Stimulated activated CD4-positive, alpha-beta T cell treated with anti-CD3 and anti-CD28 coated beads, Interleukin-12 subunit alpha, Interleukin-12 subunit beta, amount 100 ng/mL, for 24 hours (primary cell): Measurements from ENCODE around the gene PFDN2.
"Not testable (repeated sequence)": the region's sequence is repeated elsewhere in the genome, so short reads cannot be mapped to it uniquely, and the experiment has no call there.

Experiments used
- DNase-seq, 2 experiments: peaks; one replicate each; pipeline ENCODE4 v3.0.0-alpha.2; 2020; ENCODE audit warnings: low read depth in 2 of 2

The PFDN2 gene

GRCh38 chr1:161138431-161138830 is 20.6 kb upstream of the PFDN2 start:
- no peak for DNase-seq

- DNase-seq: no peak
Observed at GRCh38 chr1:161137881-161138280, 20.0 kb upstream of the PFDN2 start.

- no peak for DNase-seq
Observed at GRCh38 chr1:161133220-161133740, 15.4 kb upstream of the PFDN2 start.

- DNase-seq: peak; percentile 79 to 84
Observed at GRCh38 chr1:161132410-161133219, 14.8 kb upstream of the PFDN2 start, which contains the start of gene DEDD. Gene DEDD, minus strand, starts transcription at chr1:161132667. Its CDS starts 8,205 bp downstream, at chr1:161124462.

GRCh38 chr1:161131523-161132409 is 13.9 kb upstream of the PFDN2 start:
- no peak for DNase-seq

GRCh38 chr1:161130266-161130665 is 12.4 kb upstream of the PFDN2 start:
- no peak for DNase-seq

GRCh38 chr1:161128591-161129420 is 11.0 kb upstream of the PFDN2 start:
- DNase-seq: no peak

- no peak for DNase-seq
Observed at GRCh38 chr1:161127649-161128048, 9.8 kb upstream of the PFDN2 start.

- no peak for DNase-seq
Observed at GRCh38 chr1:161122967-161123366, 5.1 kb upstream of the PFDN2 start.

- DNase-seq: no peak
Observed at GRCh38 chr1:161121834-161122233, 4.0 kb upstream of the PFDN2 start.

GRCh38 chr1:161121042-161121650 is 3.3 kb upstream of the PFDN2 start:
- DNase-seq: no peak

- DNase-seq: peak; percentile 51 to 59
Observed at GRCh38 chr1:161119092-161119903, 1.5 kb upstream of the PFDN2 start.

- DNase-seq: not testable (repeated sequence)
Observed at GRCh38 chr1:161115961-161116360, 1.9 kb downstream of the PFDN2 start.

GRCh38 chr1:161115132-161115711 is 2.6 kb downstream of the PFDN2 start:
- DNase-seq: peak in 1 of 2 experiments; percentile 26

GRCh38 chr1:161114556-161114955 is 3.3 kb downstream of the PFDN2 start:
- no peak for DNase-seq

GRCh38 chr1:161113915-161114314 is 3.9 kb downstream of the PFDN2 start:
- no peak for DNase-seq

- no peak for DNase-seq
Observed at GRCh38 chr1:161111527-161111926, 6.3 kb downstream of the PFDN2 start.

GRCh38 chr1:161111117-161111516 is 6.7 kb downstream of the PFDN2 start:
- no peak for DNase-seq

- DNase-seq: no peak
Observed at GRCh38 chr1:161106431-161106830, 11.4 kb downstream of the PFDN2 start.

GRCh38 chr1:161100556-161100955 is 17.3 kb downstream of the PFDN2 start:
- DNase-seq: no peak
